GM12873 (cell line): ENCODE data around the gene KIAA0513.

Experiments
- TF ChIP-seq, protein P1 (sequence below): IDR thresholded peaks from 2 replicates; pipeline ENCODE4 v1.5.1; 2012; ENCODE audit warnings: low read depth, mild to moderate bottlenecking, moderate library complexity, low read length, control low read depth; ENCODE audit not compliant: insufficient read depth; ENCODE audit errors: missing control alignments

KIAA0513 gene

DNA sequence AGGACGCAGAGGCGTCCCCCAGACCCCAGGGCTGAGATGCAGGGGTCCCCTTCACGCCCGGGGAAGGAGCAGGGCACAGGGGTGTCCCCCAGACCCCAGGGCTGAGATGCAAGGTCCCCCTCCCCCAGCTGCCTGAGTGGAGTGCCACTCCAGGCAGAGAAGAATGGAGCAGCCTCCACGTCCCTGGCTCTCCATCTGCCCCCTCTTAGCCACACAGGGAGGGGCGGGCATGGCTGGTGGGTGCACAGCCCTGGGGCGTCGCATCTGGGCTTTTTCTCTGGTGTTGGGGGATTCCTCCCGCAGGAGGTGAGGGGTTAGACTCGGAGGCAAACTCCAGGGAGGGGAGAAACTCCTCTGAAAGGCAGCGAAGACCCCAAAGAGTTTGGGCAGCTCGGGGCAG is 67.2 kb downstream of the KIAA0513 start:
- TF ChIP-seq, protein P1, sequence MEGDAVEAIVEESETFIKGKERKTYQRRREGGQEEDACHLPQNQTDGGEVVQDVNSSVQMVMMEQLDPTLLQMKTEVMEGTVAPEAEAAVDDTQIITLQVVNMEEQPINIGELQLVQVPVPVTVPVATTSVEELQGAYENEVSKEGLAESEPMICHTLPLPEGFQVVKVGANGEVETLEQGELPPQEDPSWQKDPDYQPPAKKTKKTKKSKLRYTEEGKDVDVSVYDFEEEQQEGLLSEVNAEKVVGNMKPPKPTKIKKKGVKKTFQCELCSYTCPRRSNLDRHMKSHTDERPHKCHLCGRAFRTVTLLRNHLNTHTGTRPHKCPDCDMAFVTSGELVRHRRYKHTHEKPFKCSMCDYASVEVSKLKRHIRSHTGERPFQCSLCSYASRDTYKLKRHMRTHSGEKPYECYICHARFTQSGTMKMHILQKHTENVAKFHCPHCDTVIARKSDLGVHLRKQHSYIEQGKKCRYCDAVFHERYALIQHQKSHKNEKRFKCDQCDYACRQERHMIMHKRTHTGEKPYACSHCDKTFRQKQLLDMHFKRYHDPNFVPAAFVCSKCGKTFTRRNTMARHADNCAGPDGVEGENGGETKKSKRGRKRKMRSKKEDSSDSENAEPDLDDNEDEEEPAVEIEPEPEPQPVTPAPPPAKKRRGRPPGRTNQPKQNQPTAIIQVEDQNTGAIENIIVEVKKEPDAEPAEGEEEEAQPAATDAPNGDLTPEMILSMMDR, result no peak

- TF ChIP-seq, protein P1, result no peak
These were observed 69.3 kb downstream of the KIAA0513 start for GRCh38 chr16:85096921-85097320.

DNA sequence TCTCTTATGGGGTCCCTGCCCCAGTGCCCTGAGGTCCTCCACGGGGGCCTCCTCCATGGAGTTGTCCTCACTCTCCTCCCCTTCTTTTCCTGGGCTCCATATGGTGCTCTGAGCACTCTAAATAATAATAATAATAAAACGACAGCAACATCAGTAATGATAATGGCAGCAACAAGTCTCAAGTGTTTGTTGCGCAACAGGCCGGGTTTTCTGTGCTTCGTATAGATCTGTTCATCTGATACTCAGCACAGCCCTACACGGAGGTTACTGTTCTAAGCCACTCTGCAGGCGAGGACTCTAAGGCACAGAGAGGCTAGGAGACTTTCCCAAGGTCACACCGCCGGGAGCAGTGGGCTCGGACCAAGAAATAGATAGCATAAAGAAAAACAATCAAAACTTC is 71.0 kb downstream of the KIAA0513 start:
- TF ChIP-seq, protein P1, result no peak

DNA sequence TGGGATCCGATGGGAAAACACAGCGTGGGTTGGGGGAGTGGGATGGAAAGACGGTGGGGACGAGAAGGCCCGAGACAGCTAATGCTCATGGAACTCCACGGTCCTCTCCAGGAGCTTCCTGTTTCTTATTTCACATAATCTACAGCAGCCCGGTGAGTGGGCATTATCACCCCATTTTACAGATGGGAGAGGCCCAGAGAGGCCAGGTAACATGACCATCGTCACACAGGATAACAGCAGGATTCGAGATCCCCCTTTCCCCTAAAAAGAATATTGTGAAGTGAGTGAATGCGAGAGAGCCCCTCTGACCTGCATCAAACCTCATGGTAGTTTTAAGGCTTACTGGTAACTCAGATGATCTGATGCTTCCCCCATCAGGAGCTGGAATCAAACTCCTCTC is 72.7 kb downstream of the KIAA0513 start:
- TF ChIP-seq, protein P1, result no peak

DNA sequence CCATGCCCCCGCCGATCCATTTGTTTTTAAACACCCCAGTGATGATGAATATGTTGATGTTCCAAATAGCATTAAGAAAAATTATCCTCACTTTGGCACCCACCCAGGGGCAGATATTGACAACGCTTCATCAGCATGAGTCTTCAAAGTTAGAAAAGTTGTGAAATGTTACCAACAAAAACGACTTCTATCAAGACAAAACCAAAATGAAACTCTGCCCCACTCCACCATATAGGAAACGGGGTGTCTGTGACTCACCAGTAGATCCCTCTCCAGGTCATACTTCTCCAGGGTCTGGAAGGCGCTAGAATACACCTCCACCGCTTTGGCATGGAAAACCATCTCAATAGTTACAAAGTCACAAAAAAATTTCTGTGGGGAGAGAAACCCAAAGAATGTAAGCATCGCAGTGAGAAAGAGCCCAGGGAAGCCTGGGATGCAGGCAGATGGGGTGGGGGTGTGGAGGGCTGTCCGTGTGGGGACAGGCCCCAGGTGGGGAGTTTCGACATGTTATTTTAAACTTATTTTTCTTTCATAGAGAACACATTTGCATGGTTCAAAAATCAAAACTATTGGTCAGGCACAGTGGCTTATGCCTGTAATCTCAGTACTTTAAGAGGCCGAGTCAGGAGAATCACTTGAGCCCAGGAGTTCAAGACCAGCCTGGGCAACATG is 74.5 kb downstream of the KIAA0513 start:
- TF ChIP-seq, protein P1, result no peak

- TF ChIP-seq, protein P1, result no peak
These were observed 75.8 kb downstream of the KIAA0513 start for GRCh38 chr16:85103114-85104079.

- TF ChIP-seq, protein P1, result no peak
These were observed 76.6 kb downstream of the KIAA0513 start for GRCh38 chr16:85104147-85104546.
